IMR-90 (cell line): Measurements from ENCODE around the gene VWA8. TPM values are rescaled to one million over a fixed set of nuclear protein-coding genes. Genes with fewer than 3 reads are reported as not detected.

ENCODE experiments used
- ATAC-seq: fragments of 200-7000 bp; cut with Tn5 transposase; 2 replicates; pipeline ENCODE4 v1.9.1; 2020; ENCODE audit warnings: low read depth, mild to moderate bottlenecking, moderate library complexity
- BruUV-seq: library from RNA; stranded (reverse); fragments of 400-500 nt; replicated peaks from 2 replicates; lab custom pipeline; 2021; lab: Mats Ljungman, UMichigan
- CTCF ChIA-PET: fragments of 300-600 bp; formaldehyde crosslinking; extraction: SDS; loops from one replicate; lab custom pipeline; 2021; ENCODE audit warnings: antibody characterized with exemption; lab: Yijun Ruan, JAX
- POLR2A ChIA-PET: fragments of 300-600 bp; sonication (Branson Sonifier 250); formaldehyde crosslinking; loops from one replicate; lab custom pipeline; 2022; ENCODE audit warnings: antibody characterized with exemption; ENCODE audit not compliant: unreplicated experiment; lab: Charles Lee
- DNase-seq: peaks from one replicate; pipeline ENCODE4 v3.0.0; 2013
- H2AFZ ChIP-seq: replicated peaks from 2 replicates; pipeline ENCODE3; 2013; ENCODE audit warnings: low read length, mild to moderate bottlenecking; ENCODE audit not compliant: poor library complexity
- H2AK5ac ChIP-seq: 2 replicates; pipeline ENCODE4 v1.6.1; 2013; ENCODE audit warnings: low read depth, low read length, inconsistent platforms
- H2AK9ac ChIP-seq: replicated peaks from 2 replicates; pipeline ENCODE3; 2013; ENCODE audit warnings: mild to moderate bottlenecking, low read depth, low read length, moderate library complexity; ENCODE audit not compliant: poor library complexity
- H2BK120ac ChIP-seq: 2 replicates; pipeline ENCODE4 v1.6.1; 2013; ENCODE audit warnings: low read depth, low read length, inconsistent platforms
- H2BK15ac ChIP-seq: 3 replicates; pipeline ENCODE4 v1.6.1; 2013; ENCODE audit warnings: low read depth, low read length, inconsistent platforms
- H2BK20ac ChIP-seq: 2 replicates; pipeline ENCODE4 v1.6.1; 2013; ENCODE audit warnings: low read depth, mild to moderate bottlenecking, inconsistent platforms, low read length, moderate library complexity
- H2BK5ac ChIP-seq: 2 replicates; pipeline ENCODE4 v1.6.1; 2013; ENCODE audit warnings: mild to moderate bottlenecking, low read depth, low read length, inconsistent platforms; ENCODE audit not compliant: poor library complexity, severe bottlenecking
- H3K14ac ChIP-seq: replicated peaks from 2 replicates; pipeline ENCODE4 v1.6.1; 2013; ENCODE audit warnings: low read depth, low read length, inconsistent platforms
- H3K18ac ChIP-seq: 2 replicates; pipeline ENCODE4 v1.6.1; 2013; ENCODE audit warnings: low read depth, low read length, control low read depth
- H3K23ac ChIP-seq: 2 replicates; pipeline ENCODE4 v1.6.1; 2013; ENCODE audit warnings: low read depth, low read length, inconsistent platforms
- H3K27ac ChIP-seq: 2 replicates; pipeline ENCODE4 v1.5.1; 2013; ENCODE audit warnings: mild to moderate bottlenecking, control low read depth, low read length; ENCODE audit not compliant: insufficient read depth
- H3K27me3 ChIP-seq: 2 replicates; pipeline ENCODE4 v1.6.1; 2013; ENCODE audit warnings: low read length; ENCODE audit not compliant: control insufficient read depth, insufficient read depth
- H3K36me3 ChIP-seq: 2 replicates; pipeline ENCODE4 v1.6.1; 2013; ENCODE audit warnings: low read length, mixed read lengths; ENCODE audit not compliant: control insufficient read depth, insufficient read depth
- H3K4ac ChIP-seq: 2 replicates; pipeline ENCODE4 v1.6.1; 2013; ENCODE audit warnings: low read depth, low read length, inconsistent platforms
- H3K4me1 ChIP-seq: 2 replicates; pipeline ENCODE4 v1.6.1; 2013; ENCODE audit warnings: low read length, mixed read lengths; ENCODE audit not compliant: control insufficient read depth, insufficient read depth
- H3K4me2 ChIP-seq: 2 replicates; pipeline ENCODE4 v1.6.1; 2013; ENCODE audit warnings: low read depth, mild to moderate bottlenecking, control low read depth, low read length, moderate library complexity
- H3K4me3 ChIP-seq: 2 replicates; pipeline ENCODE4 v1.5.1; 2013; ENCODE audit warnings: low read depth, mild to moderate bottlenecking, control low read depth, low read length, moderate library complexity; ENCODE audit not compliant: insufficient read depth
- H3K56ac ChIP-seq: 2 replicates; pipeline ENCODE4 v1.6.1; 2013; ENCODE audit warnings: low read length, inconsistent platforms; ENCODE audit not compliant: insufficient read depth; ENCODE audit errors: extremely low read depth
- H3K79me1 ChIP-seq, 2 experiments: 2 replicates each; pipeline ENCODE4 v1.6.1; 2013; ENCODE audit warnings: low read length in 2 of 2, inconsistent platforms in 1 of 2, low read depth in 1 of 2
- H3K9ac ChIP-seq: 2 replicates; pipeline ENCODE4 v1.6.1; 2013; ENCODE audit warnings: low read depth, low read length, control low read depth
- H3K9me1 ChIP-seq: 2 replicates; pipeline ENCODE4 v1.6.1; 2013; ENCODE audit warnings: low read length, inconsistent platforms; ENCODE audit not compliant: insufficient read depth
- H3K9me3 ChIP-seq: 2 replicates; pipeline ENCODE4 v1.6.1; 2013; ENCODE audit warnings: low read length; ENCODE audit not compliant: control insufficient read depth, insufficient read depth
- H4K20me1 ChIP-seq: 2 replicates; pipeline ENCODE4 v1.6.1; 2013; ENCODE audit warnings: low read length, inconsistent platforms; ENCODE audit not compliant: insufficient read depth
- H4K5ac ChIP-seq: 2 replicates; pipeline ENCODE4 v1.6.1; 2013; ENCODE audit warnings: mild to moderate bottlenecking, low read depth, low read length, control low read depth
- H4K8ac ChIP-seq, 2 experiments: 2 replicates each; pipeline ENCODE4 v1.6.1; 2013; ENCODE audit warnings: low read depth in 2 of 2, low read length in 2 of 2, control low read depth in 1 of 2, inconsistent platforms in 1 of 2
- H4K91ac ChIP-seq: 2 replicates; pipeline ENCODE4 v1.6.1; 2013; ENCODE audit warnings: low read depth, low read length, inconsistent platforms; ENCODE audit not compliant: insufficient read depth
- BHLHE40 ChIP-seq: fragments of 150-350 bp; IDR thresholded peaks from 2 replicates; pipeline ENCODE4 v1.6.1; 2016; ENCODE audit warnings: mild to moderate bottlenecking, low read depth, low read length
- CEBPB ChIP-seq: IDR thresholded peaks from 2 replicates; pipeline ENCODE4 v1.6.1; 2012; ENCODE audit warnings: low read depth, low read length, improper control_type of control experiment
- CHD1 ChIP-seq: IDR thresholded peaks from 2 replicates; pipeline ENCODE4 v1.6.1; 2012; ENCODE audit warnings: low read depth, low read length, improper control_type of control experiment
- ELK1 ChIP-seq: fragments of 150-350 bp; IDR thresholded peaks from 2 replicates; pipeline ENCODE4 v1.6.1; 2016; ENCODE audit warnings: low read depth, mild to moderate bottlenecking, low read length, moderate library complexity, borderline replicate concordance
- FOS ChIP-seq: fragments of 150-350 bp; IDR thresholded peaks from 2 replicates; pipeline ENCODE4 v1.6.1; 2016; ENCODE audit warnings: low read depth, low read length
- MAFK ChIP-seq: IDR thresholded peaks from 2 replicates; pipeline ENCODE4 v1.6.1; 2012; ENCODE audit warnings: low read depth, low read length, improper control_type of control experiment
- MXI1 ChIP-seq: IDR thresholded peaks from 2 replicates; pipeline ENCODE4 v1.6.1; 2012; ENCODE audit warnings: low read depth, mild to moderate bottlenecking, low read length, moderate library complexity, borderline replicate concordance
- NFE2L2 ChIP-seq: fragments of 150-350 bp; IDR thresholded peaks from 2 replicates; pipeline ENCODE4 v1.6.1; 2016; ENCODE audit warnings: low read depth, mild to moderate bottlenecking, low read length
- POLR2A ChIP-seq: IDR thresholded peaks from 2 replicates; pipeline ENCODE4 v1.6.1; 2012; ENCODE audit warnings: mild to moderate bottlenecking, low read depth, low read length
- SMC3 ChIP-seq: fragments of 150-350 bp; IDR thresholded peaks from 2 replicates; pipeline ENCODE4 v1.6.1; 2016; ENCODE audit warnings: low read depth, mild to moderate bottlenecking, antibody characterized with exemption, low read length, moderate library complexity
- USF2 ChIP-seq: fragments of 150-350 bp; IDR thresholded peaks from 2 replicates; pipeline ENCODE4 v1.6.1; 2017; ENCODE audit warnings: mild to moderate bottlenecking, antibody characterized with exemption, low read length, low read depth
- WGBS, 2 experiments: methylation state at CpG; one replicate each; pipeline versions ENCODE4 v1.1.5 to v1.1.7; 2013; ENCODE audit warnings: missing lambda C conversion rate in 2 of 2; ENCODE audit not compliant: insufficient read length in 1 of 2; ENCODE audit errors: extremely low coverage in 2 of 2; 5-methylcytosine and 5-hydroxymethylcytosine counted together
- dilution Hi-C: fragments of 300-500 bp; cut with HindIII; formaldehyde crosslinking; loops from one replicate; pipeline ENCODE4 v1.14.3; 2018; ENCODE audit warnings: low sequenced_read_pairs; ENCODE audit not compliant: unreplicated experiment
- in situ Hi-C: fragments of 300-500 bp; cut with MboI; formaldehyde crosslinking; loops from 3 replicates; pipeline ENCODE4 v1.14.3; 2019; ENCODE audit warnings: low sequenced_read_pairs, inconsistent platforms, mixed read lengths
- intact Hi-C: fragments of 100-400 bp; cut with micrococcal nuclease; formaldehyde crosslinking; loops from 2 replicates; pipeline ENCODE4 v1.10.0; 2022
- polyA plus RNA-seq, 3 experiments: library from polyadenylated mRNA; depleted of rRNA; stranded (reverse); fragments of >200 nt; gene quantifications; 2 replicates each; pipeline ENCODE4 v1.2.3, GENCODE V29; 2012; ENCODE audit warnings: low replicate concordance in 1 of 3
- total RNA-seq: library from RNA; depleted of rRNA; stranded (reverse); fragments of >200 nt; gene quantifications from 2 replicates; pipeline ENCODE4 v1.2.3, GENCODE V29; 2012
- TF ChIP-seq, protein P1 (sequence below): conservative IDR thresholded peaks from 2 replicates; pipeline ENCODE4 v1.5.1; 2012; ENCODE audit warnings: mild to moderate bottlenecking, low read depth, low read length, improper control_type of control experiment

VWA8 gene
- total and polyA plus RNA-seq, 2 of the 4 experiments (the other 2 are of a cell fraction), result 5.9 to 18.3 TPM

- dilution Hi-C loops, result no loop called here
- Histone ChIP-seq H3K9me1 (peaks cover 9% of the 10 kb centered on the region), H2BK20ac (peak overlapping the region; percentile 25; the same call in 1 of the 2 replicates), H2BK15ac (peak overlapping the region; percentile 21; the same call in 1 of the 3 replicates), H3K9me3 (no peaks in the 10 kb centered on the region; the same call in 1 of the 2 replicates), H3K4me2 (no peak overlapping the region), H3K27me3 (no peaks in the 10 kb centered on the region; the same call in none of the 2 replicates), H4K91ac (no peak overlapping the region), H3K9ac (no peak overlapping the region), H3K18ac (no peak overlapping the region), H3K4me3 (no peak overlapping the region), H4K5ac (no peak overlapping the region), H3K36me3 (no peaks in the 10 kb centered on the region), H3K56ac (no peak overlapping the region), H4K8ac (no peak overlapping the region), H4K20me1 (no peaks in the 10 kb centered on the region; the same call in 1 of the 2 replicates), H3K79me1 (no peaks in the 10 kb centered on the region), H2BK120ac (no peak overlapping the region), H3K4me1 (peaks cover 12% of the 10 kb centered on the region), H3K4ac (peak overlapping the region; percentile 7; the same call in 1 of the 2 replicates), H2BK5ac (no peak overlapping the region), H3K23ac (no peak overlapping the region), H3K14ac (no peak overlapping the region), H2AFZ (no peak overlapping the region), H2AK9ac (no peak overlapping the region), H3K27ac (no peak overlapping the region), H2AK5ac (no peak overlapping the region)
- in situ Hi-C loops, result no loop called here
- intact Hi-C loops, result no loop called here
- BruUV-seq, result no TSS peak
- DNase-seq (no peak), ATAC-seq (no peak)
- ChIA-PET POLR2A (no interaction called here), CTCF (interaction anchor here (0.6 kb wide), 1 partner anchor 435 kb away, joined by 3 read pairs; no protein-coding TSS in a partner anchor)
- WGBS, 2 experiments, result 90% methylated on average over 3 of the region's 6 CpGs; no CpG with 5 or more reads in 1 of the 2 experiments
- TF ChIP-seq SMC3, result no peak
- no peak for TF ChIP-seq BHLHE40
- TF ChIP-seq FOS, result no peak
- no peak for TF ChIP-seq NFE2L2
- no peak for TF ChIP-seq CHD1
- TF ChIP-seq MXI1, result no peak
- no peak for TF ChIP-seq POLR2A
- no peak for TF ChIP-seq CEBPB
- no peak for TF ChIP-seq MAFK
- TF ChIP-seq ELK1, result no peak
- TF ChIP-seq USF2, result no peak
- TF ChIP-seq, protein P1, sequence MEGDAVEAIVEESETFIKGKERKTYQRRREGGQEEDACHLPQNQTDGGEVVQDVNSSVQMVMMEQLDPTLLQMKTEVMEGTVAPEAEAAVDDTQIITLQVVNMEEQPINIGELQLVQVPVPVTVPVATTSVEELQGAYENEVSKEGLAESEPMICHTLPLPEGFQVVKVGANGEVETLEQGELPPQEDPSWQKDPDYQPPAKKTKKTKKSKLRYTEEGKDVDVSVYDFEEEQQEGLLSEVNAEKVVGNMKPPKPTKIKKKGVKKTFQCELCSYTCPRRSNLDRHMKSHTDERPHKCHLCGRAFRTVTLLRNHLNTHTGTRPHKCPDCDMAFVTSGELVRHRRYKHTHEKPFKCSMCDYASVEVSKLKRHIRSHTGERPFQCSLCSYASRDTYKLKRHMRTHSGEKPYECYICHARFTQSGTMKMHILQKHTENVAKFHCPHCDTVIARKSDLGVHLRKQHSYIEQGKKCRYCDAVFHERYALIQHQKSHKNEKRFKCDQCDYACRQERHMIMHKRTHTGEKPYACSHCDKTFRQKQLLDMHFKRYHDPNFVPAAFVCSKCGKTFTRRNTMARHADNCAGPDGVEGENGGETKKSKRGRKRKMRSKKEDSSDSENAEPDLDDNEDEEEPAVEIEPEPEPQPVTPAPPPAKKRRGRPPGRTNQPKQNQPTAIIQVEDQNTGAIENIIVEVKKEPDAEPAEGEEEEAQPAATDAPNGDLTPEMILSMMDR, result no peak
Observed at GRCh38 chr13:41548031-41548430, 412.9 kb downstream of the VWA8 start.
